ENCODE results near the gene TMEM252.

- peak in 4 of 5 experiments; percentile 41 to 64 (median 52) for TF ChIP-seq CTCF (IDR thresholded peaks at IDR 0.05)
- TF ChIP-seq POLR2A (IDR thresholded peaks at IDR 0.05) = no peak
These were observed 33.4 kb downstream of the TMEM252 start for GRCh38 chr9:68507130-68507805.

Measured in tibial nerve (tissue), 3 donors.